GM10266 (cell line): Measurements from ENCODE around the gene DRAXIN.

ENCODE experiments used
- DNase-seq: peaks from one replicate; pipeline ENCODE4 v3.0.0; 2012; ENCODE audit errors: extremely low spot score
- TF ChIP-seq, protein P1 (sequence below): IDR thresholded peaks from 2 replicates; pipeline ENCODE4 v1.5.1; 2012; ENCODE audit warnings: mild to moderate bottlenecking, low read depth; ENCODE audit not compliant: control insufficient read depth, insufficient read depth; ENCODE audit errors: missing control alignments

Gene DRAXIN

GRCh38 chr1:11652203-11652780 is 39.2 kb upstream of the DRAXIN start:
- no peak for DNase-seq
- TF ChIP-seq, protein P1, sequence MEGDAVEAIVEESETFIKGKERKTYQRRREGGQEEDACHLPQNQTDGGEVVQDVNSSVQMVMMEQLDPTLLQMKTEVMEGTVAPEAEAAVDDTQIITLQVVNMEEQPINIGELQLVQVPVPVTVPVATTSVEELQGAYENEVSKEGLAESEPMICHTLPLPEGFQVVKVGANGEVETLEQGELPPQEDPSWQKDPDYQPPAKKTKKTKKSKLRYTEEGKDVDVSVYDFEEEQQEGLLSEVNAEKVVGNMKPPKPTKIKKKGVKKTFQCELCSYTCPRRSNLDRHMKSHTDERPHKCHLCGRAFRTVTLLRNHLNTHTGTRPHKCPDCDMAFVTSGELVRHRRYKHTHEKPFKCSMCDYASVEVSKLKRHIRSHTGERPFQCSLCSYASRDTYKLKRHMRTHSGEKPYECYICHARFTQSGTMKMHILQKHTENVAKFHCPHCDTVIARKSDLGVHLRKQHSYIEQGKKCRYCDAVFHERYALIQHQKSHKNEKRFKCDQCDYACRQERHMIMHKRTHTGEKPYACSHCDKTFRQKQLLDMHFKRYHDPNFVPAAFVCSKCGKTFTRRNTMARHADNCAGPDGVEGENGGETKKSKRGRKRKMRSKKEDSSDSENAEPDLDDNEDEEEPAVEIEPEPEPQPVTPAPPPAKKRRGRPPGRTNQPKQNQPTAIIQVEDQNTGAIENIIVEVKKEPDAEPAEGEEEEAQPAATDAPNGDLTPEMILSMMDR, result no peak

- TF ChIP-seq, protein P1, result no peak
- no peak for DNase-seq
Measured at GRCh38 chr1:11653101-11653860, 38.2 kb upstream of the DRAXIN start.

- TF ChIP-seq, protein P1, result no peak
- DNase-seq, result no peak
Measured at GRCh38 chr1:11653861-11654136, 37.7 kb upstream of the DRAXIN start.

- TF ChIP-seq, protein P1, result no peak
- peak; percentile 89 for DNase-seq
Measured at GRCh38 chr1:11654137-11654938, 37.2 kb upstream of the DRAXIN start, which contains the start of the genes FBXO2 and FBXO44. FBXO2 (minus strand) TSS chr1:11654429; CDS start chr1:11654340, 89 bp downstream. FBXO44 (plus strand) TSS chr1:11654877; CDS start chr1:11655836, 959 bp downstream.

DNA sequence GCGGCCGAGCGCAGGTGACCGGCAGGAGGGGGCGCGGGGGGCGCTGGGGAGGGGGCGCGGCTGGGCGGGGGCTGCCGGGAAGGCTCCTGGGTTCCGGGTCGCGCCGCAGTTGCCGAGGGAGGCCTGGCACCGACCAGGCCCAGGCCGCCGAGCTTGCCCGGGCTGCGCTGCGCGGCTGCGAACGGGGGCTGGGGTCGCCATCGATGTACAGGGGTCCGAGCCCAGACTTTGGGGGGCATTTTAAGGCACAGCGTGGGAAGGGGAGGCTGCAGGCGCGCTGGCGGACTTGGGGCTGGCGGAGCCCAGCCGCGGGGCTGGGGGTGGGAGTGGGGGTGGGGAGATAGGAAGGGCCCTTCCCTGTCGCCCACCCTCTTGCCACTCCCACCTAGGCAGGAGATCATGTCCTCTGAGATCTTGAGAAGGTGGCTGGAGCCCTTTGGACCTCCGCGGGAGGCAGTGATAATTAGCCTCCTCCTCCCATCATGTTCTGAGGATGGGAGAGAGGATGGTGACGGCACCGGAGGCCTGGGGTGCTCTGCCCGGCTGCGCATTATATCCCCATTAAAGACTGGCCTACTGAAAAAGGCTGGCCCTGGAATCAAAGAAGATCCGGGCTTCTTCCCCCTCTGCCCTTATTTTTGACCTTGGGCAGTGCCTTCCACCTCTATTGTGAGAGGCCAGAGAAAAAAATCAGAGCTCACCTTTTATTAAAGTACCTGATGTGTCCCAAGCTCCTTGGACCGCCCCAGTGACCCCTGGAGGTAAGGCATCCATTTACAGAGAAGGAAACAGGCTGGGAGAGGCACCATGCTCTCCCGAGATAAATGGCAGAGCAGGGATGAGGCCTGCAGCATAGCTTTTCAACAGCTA is 36.3 kb upstream of the DRAXIN start:
- DNase-seq, result no peak
- TF ChIP-seq, protein P1, result no peak

GRCh38 chr1:11657654-11658053 is 33.9 kb upstream of the DRAXIN start:
- no peak for DNase-seq
- TF ChIP-seq, protein P1, result no peak
